CD4-positive, alpha-beta T cell treated with Interleukin-17A for 4 hours (primary cell): ENCODE data around the gene MYO9A.
"Not testable (repeated sequence)": the region's sequence is repeated elsewhere in the genome, so short reads cannot be mapped to it uniquely, and the experiment has no call there.

Experiments
- DNase-seq: peaks from one replicate; pipeline ENCODE4 v3.0.0-alpha.2; 2020; ENCODE audit warnings: mixed read lengths

The MYO9A gene

GRCh38 chr15:71939981-71940588 lies 177.9 kb downstream of the MYO9A start:
- no peak for DNase-seq

- DNase-seq, result no peak
Measured at GRCh38 chr15:71937650-71938311, 180.2 kb downstream of the MYO9A start.

GRCh38 chr15:71934446-71934845 lies 183.5 kb downstream of the MYO9A start:
- DNase-seq, result no peak

GRCh38 chr15:71932689-71933088 lies 185.3 kb downstream of the MYO9A start:
- no peak for DNase-seq

- DNase-seq, result no peak
Measured at GRCh38 chr15:71931261-71931660, 186.7 kb downstream of the MYO9A start.

GRCh38 chr15:71925145-71925544 lies 192.8 kb downstream of the MYO9A start:
- DNase-seq, result no peak

- DNase-seq, result no peak
Measured at GRCh38 chr15:71921191-71921590, 196.8 kb downstream of the MYO9A start.

- no peak for DNase-seq
Measured at GRCh38 chr15:71920573-71920972, 197.4 kb downstream of the MYO9A start.

- DNase-seq, result no peak
Measured at GRCh38 chr15:71916834-71917233, 201.1 kb downstream of the MYO9A start.

- no peak for DNase-seq
Measured at GRCh38 chr15:71914092-71914491, 203.9 kb downstream of the MYO9A start.

GRCh38 chr15:71899674-71900073 lies 218.3 kb downstream of the MYO9A start:
- DNase-seq, result no peak

GRCh38 chr15:71893691-71894090 lies 224.3 kb downstream of the MYO9A start:
- DNase-seq, result no peak

GRCh38 chr15:71892335-71892734 lies 225.6 kb downstream of the MYO9A start:
- DNase-seq, result no peak

- DNase-seq, result no peak
Measured at GRCh38 chr15:71891026-71891425, 226.9 kb downstream of the MYO9A start.

- DNase-seq, result no peak
Measured at GRCh38 chr15:71889947-71890346, 228.0 kb downstream of the MYO9A start.

GRCh38 chr15:71889385-71889784 lies 228.6 kb downstream of the MYO9A start:
- DNase-seq, result no peak

GRCh38 chr15:71888797-71889196 lies 229.2 kb downstream of the MYO9A start:
- DNase-seq, result no peak

- no peak for DNase-seq
Measured at GRCh38 chr15:71885390-71885789, 232.6 kb downstream of the MYO9A start.

GRCh38 chr15:71883447-71883846 lies 234.5 kb downstream of the MYO9A start:
- no peak for DNase-seq

- DNase-seq, result no peak
Measured at GRCh38 chr15:71880276-71880675, 237.7 kb downstream of the MYO9A start.

GRCh38 chr15:71874245-71874644 lies 243.7 kb downstream of the MYO9A start:
- DNase-seq, result no peak

GRCh38 chr15:71858232-71858631 lies 259.7 kb downstream of the MYO9A start:
- DNase-seq, result not testable (repeated sequence)

GRCh38 chr15:71853543-71853942 lies 264.4 kb downstream of the MYO9A start:
- DNase-seq, result no peak

GRCh38 chr15:71844916-71845315 lies 273.0 kb downstream of the MYO9A start:
- no peak for DNase-seq

GRCh38 chr15:71841563-71841962 lies 276.4 kb downstream of the MYO9A start:
- DNase-seq, result no peak
